Heart right ventricle (tissue), 16 donors: ENCODE data around the gene SMIM1. TPM values are rescaled to one million over a fixed set of nuclear protein-coding genes. Genes with fewer than 3 reads are reported as not detected.

Experiments
- ATAC-seq, 8 donors: fragments of 200-7000 bp; cut with Tn5 transposase; one replicate each; pipeline ENCODE4 v1.9.1; 2020; ENCODE audit warnings: mild to moderate bottlenecking in 8 of 8, moderate library complexity in 8 of 8, moderate number of reproducible peaks in 1 of 8
- DNase-seq, 2 donors: peaks; one replicate each; pipeline ENCODE4 v3.0.0-alpha.2; 2020
- H3K27ac ChIP-seq, 10 donors: fragments of 200-600 bp; sonication (generic) in 2 of 10; one replicate each; pipeline versions ENCODE4 v1.5.0 to v1.8.0; 2020 to 2022; ENCODE audit warnings: mild to moderate bottlenecking in 3 of 10
- H3K27me3 ChIP-seq, 7 donors: fragments of 200-600 bp; one replicate each; pipeline ENCODE4 v1.8.0; 2021 to 2022; ENCODE audit warnings: mild to moderate bottlenecking in 2 of 7
- H3K36me3 ChIP-seq, 9 donors: fragments of 200-600 bp; sonication (generic) in 1 of 9; one replicate each; pipeline versions ENCODE4 v1.5.0 to v1.8.0; 2020 to 2022; ENCODE audit warnings: mild to moderate bottlenecking in 2 of 9
- H3K4me1 ChIP-seq, 9 donors: fragments of 200-600 bp; sonication (generic) in 1 of 9; one replicate each; pipeline versions ENCODE4 v1.5.0 to v1.8.0; 2020 to 2022; ENCODE audit warnings: mild to moderate bottlenecking in 4 of 9
- H3K4me3 ChIP-seq, 10 donors: fragments of 200-600 bp; sonication (generic) in 2 of 10; one replicate each; pipeline versions ENCODE4 v1.5.0 to v1.8.0; 2020 to 2022; ENCODE audit warnings: mild to moderate bottlenecking in 7 of 10, moderate library complexity in 2 of 10
- H3K9me3 ChIP-seq, 11 donors: fragments of 200-600 bp in 10 of 11; sonication (generic) in 2 of 11; one replicate each; pipeline versions ENCODE4 v1.5.0 to v1.8.0; 2013 to 2022; ENCODE audit warnings: mild to moderate bottlenecking in 2 of 11, control low read depth in 1 of 11, moderate library complexity in 1 of 11
- CTCF ChIP-seq, 9 donors: fragments of 200-600 bp; sonication (generic) in 2 of 9; IDR thresholded peaks; one replicate each; pipeline versions ENCODE4 v1.5.0 to v1.8.0; 2021 to 2022; ENCODE audit warnings: antibody characterized with exemption in 9 of 9, mild to moderate bottlenecking in 5 of 9, moderate library complexity in 1 of 9
- WGBS, 2 donors: extraction: QIAGEN DNeasy Blood & Tissue Kit; methylation state at CpG; one replicate each; pipeline ENCODE4 v1.1.7; 2013; ENCODE audit warnings: inconsistent platforms in 1 of 2; 5-methylcytosine and 5-hydroxymethylcytosine counted together
- intact Hi-C, 10 donors: fragments of 100-400 bp; cut with DNase I; formaldehyde crosslinking; loops; one replicate each; pipeline versions ENCODE4 v1.11.1 to v1.14.2; 2022
- polyA plus RNA-seq, 2 donors: library from polyadenylated mRNA; stranded (reverse); fragments of 200-250 nt; gene quantifications; one replicate each; pipeline ENCODE4 v1.2.3, GENCODE V29; 2013
- total RNA-seq, 10 donors: library from RNA; stranded (reverse); fragmentation: NEBNext Ultra II Directional in 3 of 10; extraction: Animal tissue kit (Norgen Biotek cat#: 25700) in 3 of 10; gene quantifications; one replicate each; pipeline versions ENCODE4 v1.2.1 to v1.2.4, GENCODE V29; 2021 to 2023
- donor health status: Arrhythmogenic right ventricular cardiomyopathy.
- donor health status: ischemic (EF 13 %, LVEDD 7.1; RV severe dilation, severe dysfunction).
- donor health status: healthy with polysubstance abuse.
- donor health status: DM: no; HTN: yes; CAD: no.
- donor health status: DM: no; HTN: no; CAD: no.
- donor health status: ischemic (EF 25% LVEDD 6.9; RV normal size, moderate dysfunction).
- donor health status: ischemic (EF 25% LVEDD 5.7; RV mildly dilated, moderate dysfunction).
- donor health status: healthy.
- donor health status: DM: yes; HTN: yes; CAD: no.
- donor health status: Ischemic cardiomyopathy.
- donor health status: ischemic (EF 35%, LVEDD 5.7; RV mildly dilated, moderate dysfunction).
- donor health status: nonischemic (EF 11% LVEDD 7.7; RV severe dilation, severe dysfunction).
- donor health status: DM: yes; HTN: yes; CAD: no.
- donor health status: PGD.
- donor health status: ischemic (EF 29% LVEDD 5.4; RV normal size, mild dysfunction).
- donor health status: nonischemic (EF 23%, LVEDD 6.1; RV moderate dilation, normal function).

SMIM1 gene
- total and polyA plus RNA-seq, 12 donors: 4.0 to 33.9 (median 9.7) TPM

GRCh38 chr1:3725366-3725765 is 47.2 kb upstream of the SMIM1 start:
- no peak overlapping the region for H3K4me3 ChIP-seq
- intact Hi-C loops: loop anchor here in 5 of 10 donors (2.0 to 10.0 kb wide), 5 partner anchors 31 to 271 kb away; partner anchors contain the start of gene ARHGEF16 (in 1 of the 5)
- peaks cover 0 to 28% (median 12%) of the 10 kb centered on the region in 7 donors for H3K27me3 ChIP-seq

GRCh38 chr1:3727042-3727824 is 45.3 kb upstream of the SMIM1 start:
- ATAC-seq (peak in 3 of 8 donors; percentile 14 to 22 (median 16)), DNase-seq (peak in 1 of 2 donors; percentile 21)
- Histone ChIP-seq H3K36me3 (no peaks in the 10 kb centered on the region), H3K27me3 (peaks cover 0 to 29% (median 14%) of the 10 kb centered on the region in 7 donors), H3K9me3 (no peaks in the 10 kb centered on the region), H3K4me1 (peaks cover 0 to 13% (median 7%) of the 10 kb centered on the region in 9 donors), H3K27ac (no peak overlapping the region), H3K4me3 (no peak overlapping the region)
- intact Hi-C loops: loop anchor here in 4 of 10 donors (5.0 to 10.0 kb wide), 4 partner anchors 162 to 272 kb away; partner anchors contain the start of gene ARHGEF16 (in 1 of the 4)
- 54 to 56% methylated on average over 37 of the region's 37 CpGs for WGBS, 2 donors
- TF ChIP-seq CTCF (IDR thresholded peaks at IDR 0.05): peak in 8 of 9 donors; percentile 12 to 54 (median 36)

More at GRCh38 chr1:3725366-3725765, 47.2 kb upstream of the SMIM1 start:
- DNase-seq: no peak
- TF ChIP-seq CTCF (IDR thresholded peaks at IDR 0.05): no peak
- H3K27ac ChIP-seq: no peak overlapping the region
- H3K4me1 ChIP-seq: peaks cover 0 to 4% (median 0%) of the 10 kb centered on the region in 9 donors
- ATAC-seq: no peak
- H3K36me3 ChIP-seq: no peaks in the 10 kb centered on the region
- 94 to 100% methylated on average over 2 of the region's 2 CpGs for WGBS, 2 donors
- H3K9me3 ChIP-seq: no peaks in the 10 kb centered on the region

GRCh38 chr1:3727825-3728776 is 44.4 kb upstream of the SMIM1 start:
- ATAC-seq: no peak
- Histone ChIP-seq H3K4me3 (no peak overlapping the region), H3K4me1 (peaks cover 0 to 21% (median 11%) of the 10 kb centered on the region in 9 donors), H3K27me3 (peaks cover 0 to 37% (median 15%) of the 10 kb centered on the region in 7 donors), H3K27ac (no peak overlapping the region), H3K9me3 (no peaks in the 10 kb centered on the region), H3K36me3 (no peaks in the 10 kb centered on the region)
- intact Hi-C loops: loop anchor here in 4 of 10 donors (5.0 to 10.0 kb wide), 4 partner anchors 163 to 273 kb away; partner anchors contain the start of gene ARHGEF16 (in 1 of the 4)
- 85% methylated on average over 31 of the region's 31 CpGs for WGBS, 2 donors
- peak in 1 of 2 donors; percentile 9 for DNase-seq
- TF ChIP-seq CTCF (IDR thresholded peaks at IDR 0.05): no peak
